GM12878 (cell line): ENCODE results near the gene FBLN1. TPM values are rescaled to one million over a fixed set of nuclear protein-coding genes. Genes with fewer than 3 reads are reported as not detected.

ENCODE experiments used
- ATAC-seq: fragments of 200-7000 bp; cut with Tn5 transposase; 3 replicates; pipeline ENCODE4 v1.9.1; 2020; ENCODE audit warnings: mild to moderate bottlenecking, moderate library complexity
- BruUV-seq: library from RNA; stranded (reverse); fragments of 400-500 nt; replicated peaks from 2 replicates; lab custom pipeline; 2021; lab: Mats Ljungman, UMichigan
- CTCF ChIA-PET: fragments of 300-600 bp; sonication (Branson Sonifier 250); formaldehyde crosslinking; extraction: SDS; loops from one replicate; lab custom pipeline; 2021; ENCODE audit warnings: inconsistent platforms; lab: Yijun Ruan, JAX
- POLR2A ChIA-PET: fragments of 350-600 bp; formaldehyde crosslinking; extraction: SDS; loops from one replicate; lab custom pipeline; 2021; ENCODE audit warnings: inconsistent platforms; lab: Charles Lee
- RAD21 ChIA-PET: fragments of 300-600 bp; sonication (Branson Sonifier 250); formaldehyde crosslinking; loops from one replicate; lab custom pipeline; 2023; ENCODE audit warnings: antibody characterized with exemption; ENCODE audit not compliant: unreplicated experiment; lab: Charles Lee
- SMC1A ChIA-PET: fragments of 300-600 bp; sonication (Branson Sonifier 250); formaldehyde crosslinking; loops from one replicate; lab custom pipeline; 2023; ENCODE audit not compliant: unreplicated experiment, uncharacterized antibody; lab: Charles Lee
- DNase-seq: peaks from one replicate; pipeline ENCODE4 v3.0.0-alpha.2; 2011; ENCODE audit warnings: low read depth, low spot score
- FAIRE-seq: peaks from 3 replicates; lab custom pipeline; 2011; peaks lifted over from hg19 to GRCh38; lab: Jason Lieb, UNC
- H2AFZ ChIP-seq: 2 replicates; pipeline ENCODE4 v1.6.0; 2011; ENCODE audit warnings: low read depth, low read length, control low read depth; ENCODE audit not compliant: control insufficient read depth
- H3K27ac ChIP-seq: 2 replicates; pipeline ENCODE4 v1.5.1; 2011; ENCODE audit warnings: control low read depth; ENCODE audit not compliant: control insufficient read depth, insufficient read depth
- H3K27me3 ChIP-seq, 2 experiments: replicated peaks in 1 of 2; 2 replicates each; pipeline versions ENCODE4 v1.6.0 to v1.6.1; 2011; ENCODE audit warnings: low read length in 1 of 2; ENCODE audit not compliant: control insufficient read depth in 2 of 2, insufficient read depth in 2 of 2
- H3K36me3 ChIP-seq, 2 experiments: 2 replicates each; pipeline ENCODE4 v1.5.1; 2011; ENCODE audit warnings: low read length in 1 of 2; ENCODE audit not compliant: control insufficient read depth in 2 of 2, insufficient read depth in 2 of 2
- H3K4me1 ChIP-seq: 2 replicates; pipeline ENCODE4 v1.6.1; 2011; ENCODE audit warnings: mild to moderate bottlenecking, low read length, moderate library complexity, mixed read lengths; ENCODE audit not compliant: control insufficient read depth, insufficient read depth
- H3K4me2 ChIP-seq: 2 replicates; pipeline ENCODE4 v1.6.0; 2011; ENCODE audit warnings: control low read depth; ENCODE audit not compliant: control insufficient read depth, insufficient read depth
- H3K4me3 ChIP-seq: fragments of 200-600 bp; sonication (generic); 2 replicates; pipeline ENCODE4 v1.5.1; 2016
- H3K79me2 ChIP-seq: 2 replicates; pipeline ENCODE4 v1.6.0; 2011; ENCODE audit warnings: low read length; ENCODE audit not compliant: control insufficient read depth, insufficient read depth
- H3K9ac ChIP-seq: 2 replicates; pipeline ENCODE4 v1.8.0; 2011; ENCODE audit warnings: low read length, control low read depth, mixed read lengths; ENCODE audit not compliant: control insufficient read depth, insufficient read depth
- H3K9me3 ChIP-seq: replicated peaks from 3 replicates; pipeline ENCODE4 v1.5.1; 2011; ENCODE audit warnings: mild to moderate bottlenecking, low read length; ENCODE audit not compliant: control insufficient read depth, insufficient read depth
- H4K20me1 ChIP-seq: 2 replicates; pipeline ENCODE4 v1.6.0; 2011; ENCODE audit not compliant: control insufficient read depth, insufficient read depth
- CBX3 ChIP-seq: fragments of 200-600 bp; sonication (generic); IDR thresholded peaks from 2 replicates; pipeline ENCODE4 v1.6.1; 2016; ENCODE audit warnings: low read depth, borderline replicate concordance
- CHD2 ChIP-seq: IDR thresholded peaks from 2 replicates; pipeline ENCODE4 v1.6.1; 2011; ENCODE audit warnings: low read depth, low read length, improper control_type of control experiment, borderline replicate concordance
- CREM ChIP-seq: IDR thresholded peaks from 2 replicates; pipeline ENCODE4 v1.6.1; 2014; ENCODE audit warnings: antibody characterized with exemption, low read depth
- IRF3 ChIP-seq: fragments of 450-650 bp; IDR thresholded peaks from 2 replicates; pipeline ENCODE4 v1.6.1; 2014; ENCODE audit warnings: mild to moderate bottlenecking
- KAT2A ChIP-seq: conservative IDR thresholded peaks from 2 replicates; pipeline ENCODE4 v1.6.1; 2011; ENCODE audit warnings: low read depth, low read length; ENCODE audit not compliant: control insufficient read depth
- MAX ChIP-seq: IDR thresholded peaks from 2 replicates; pipeline ENCODE4 v1.6.1; 2012; ENCODE audit warnings: low read depth, low read length, improper control_type of control experiment
- MEF2B ChIP-seq: fragments of 450-650 bp; IDR thresholded peaks from 2 replicates; pipeline ENCODE4 v1.6.1; 2018; ENCODE audit warnings: mild to moderate bottlenecking, moderate library complexity; ENCODE audit not compliant: partially characterized antibody, poor library complexity, severe bottlenecking
- MXI1 ChIP-seq: fragments of 150-350 bp; IDR thresholded peaks from 2 replicates; pipeline ENCODE4 v1.6.1; 2011; ENCODE audit warnings: low read depth, mild to moderate bottlenecking, inconsistent platforms, low read length, improper control_type of control experiment
- MYB ChIP-seq: fragments of 150-350 bp; IDR thresholded peaks from 2 replicates; pipeline ENCODE4 v1.6.1; 2014; ENCODE audit warnings: mild to moderate bottlenecking, low read depth, low read length, borderline replicate concordance
- NBN ChIP-seq: fragments of 450-650 bp; IDR thresholded peaks from 2 replicates; pipeline ENCODE4 v1.6.1; 2016
- POLR2AphosphoS2 ChIP-seq: IDR thresholded peaks from 2 replicates; pipeline ENCODE4 v1.6.1; 2011; ENCODE audit warnings: low read depth, mild to moderate bottlenecking, low read length, improper control_type of control experiment, moderate library complexity
- POLR2AphosphoS5 ChIP-seq: IDR thresholded peaks from 2 replicates; pipeline ENCODE4 v1.6.1; 2011; ENCODE audit warnings: mild to moderate bottlenecking, low read length, inconsistent platforms
- RAD21 ChIP-seq: IDR thresholded peaks from 2 replicates; pipeline ENCODE4 v1.6.1; 2011; ENCODE audit warnings: mild to moderate bottlenecking, low read depth, low read length, moderate library complexity; ENCODE audit not compliant: insufficient read depth
- SMARCA5 ChIP-seq: fragments of 450-650 bp; IDR thresholded peaks from 2 replicates; pipeline ENCODE4 v1.6.1; 2017; ENCODE audit warnings: mild to moderate bottlenecking
- SMC3 ChIP-seq: IDR thresholded peaks from 2 replicates; pipeline ENCODE4 v1.6.1; 2011; ENCODE audit warnings: low read length, improper control_type of control experiment, borderline replicate concordance
- SUPT20H ChIP-seq: IDR thresholded peaks from 2 replicates; pipeline ENCODE4 v1.6.1; 2011; ENCODE audit warnings: low read depth, mild to moderate bottlenecking, low read length, moderate library complexity, borderline replicate concordance; ENCODE audit not compliant: control insufficient read depth
- USF1 ChIP-seq: IDR thresholded peaks from 2 replicates; pipeline ENCODE4 v1.6.1; 2011; ENCODE audit warnings: borderline replicate concordance, low read depth, mild to moderate bottlenecking, moderate library complexity, mixed read lengths, low read length; ENCODE audit not compliant: insufficient read depth; ENCODE audit errors: extremely low read length
- YBX1 ChIP-seq: fragments of 450-650 bp; IDR thresholded peaks from 2 replicates; pipeline ENCODE4 v1.6.1; 2016; ENCODE audit warnings: antibody characterized with exemption
- ZBTB11 ChIP-seq: fragments of 450-650 bp; formaldehyde crosslinking; IDR thresholded peaks from 2 replicates; pipeline ENCODE4 v1.5.0; 2022; ENCODE audit warnings: mild to moderate bottlenecking, missing genetic modification characterization
- WGBS: methylation state at CpG from one replicate; pipeline ENCODE4 v1.1.6; 2016; ENCODE audit warnings: low lambda C conversion rate; ENCODE audit not compliant: insufficient replicate concordance, insufficient coverage; ENCODE audit errors: missing lambda C conversion rate; 5-methylcytosine and 5-hydroxymethylcytosine counted together
- in situ Hi-C: fragments of 300-500 bp; cut with MboI; formaldehyde crosslinking; loops from 9 replicates; pipeline ENCODE4 v1.14.3; 2018; ENCODE audit warnings: mixed read lengths
- intact Hi-C: fragments of 100-400 bp; cut with micrococcal nuclease; formaldehyde crosslinking; loops from one replicate; pipeline ENCODE4 v1.14.2; 2022; ENCODE audit not compliant: unreplicated experiment
- polyA plus RNA-seq, 11 experiments: library from polyadenylated mRNA; depleted of rRNA in 4 of 11; unstranded in 6 of 11; stranded (reverse) in 5 of 11; fragments of >200 nt; fragmentation: Nextera tagmentation in 4 of 11; fragmentation: Illumina TruSeq in 1 of 11; extraction: Ambion mirVana in 4 of 11; extraction: Trizol in 1 of 11; gene quantifications; 1 replicate in 1 of 11; 2 replicates in 10 of 11; pipeline versions ENCODE4 v1.2.1 to v1.2.3, GENCODE V29; 2011 to 2016; ENCODE audit warnings: inconsistent platforms in 2 of 11, missing spikeins in 2 of 11, low read depth in 1 of 11
- total RNA-seq, 4 experiments: library from RNA; depleted of rRNA in 3 of 4; stranded (reverse); fragments of >200 nt in 3 of 4; fragmentation: Illumina TruSeq in 1 of 4; extraction: Trizol in 1 of 4; gene quantifications; 2 replicates each; pipeline versions ENCODE4 v1.2.1 to v1.2.3, GENCODE V29; 2013 to 2021

FBLN1 gene
- total and polyA plus RNA-seq, 10 of the 15 experiments (the other 5 are each of a cell fraction or from before 2014, with no cell fraction given): 0.20 to 0.51 TPM; not detected in 8

GRCh38 chr22:45581549-45582080 is 78.9 kb downstream of the FBLN1 start:
- in situ Hi-C loops: no loop called here
- Histone ChIP-seq H3K4me1 (peaks cover 2% of the 10 kb centered on the region), H4K20me1 (no peaks in the 10 kb centered on the region), H3K36me3 (no peaks in the 10 kb centered on the region), H3K9me3 (no peaks in the 10 kb centered on the region), H3K9ac (no peak overlapping the region), H3K79me2 (no peaks in the 10 kb centered on the region), H3K4me2 (no peak overlapping the region), H2AFZ (no peak overlapping the region), H3K27ac (no peak overlapping the region), H3K27me3 (no peaks in the 10 kb centered on the region), H3K4me3 (no peak overlapping the region)
- ChIA-PET POLR2A (no interaction called here), RAD21 (no interaction called here), SMC1A (no interaction called here), CTCF (interaction anchor here (0.6 kb wide), 1 partner anchor 113 kb away, joined by 4 read pairs; no protein-coding TSS in a partner anchor)
- TF ChIP-seq IRF3: no peak
- no peak for TF ChIP-seq CHD2
- TF ChIP-seq SUPT20H: no peak
- no peak for TF ChIP-seq KAT2A
- no peak for TF ChIP-seq MAX
- TF ChIP-seq NBN: no peak
- no peak for TF ChIP-seq ZBTB11
- no peak for TF ChIP-seq MEF2B
- TF ChIP-seq POLR2AphosphoS2: no peak
- no peak for TF ChIP-seq CBX3
- TF ChIP-seq POLR2AphosphoS5: no peak
- no peak for TF ChIP-seq SMARCA5
- no peak for TF ChIP-seq MXI1
- TF ChIP-seq CREM: no peak
- no peak for TF ChIP-seq USF1
- no peak for TF ChIP-seq SMC3
- TF ChIP-seq YBX1: no peak
- TF ChIP-seq RAD21: no peak
- TF ChIP-seq MYB: no peak
- 32% methylated on average over 16 of the region's 16 CpGs for WGBS
- no peak for ATAC-seq
- FAIRE-seq: no peak
- no TSS peak for BruUV-seq
- no peak for DNase-seq
- intact Hi-C loops: no loop called here
